Loucy (cell line): Measurements from ENCODE around the gene SLX4IP.

Experiments used
- EZH2phosphoT487 ChIP-seq: fragments of 200-600 bp; IDR thresholded peaks from 2 replicates; pipeline ENCODE4 v1.6.1; 2018; ENCODE audit warnings: antibody characterized with exemption, mild to moderate bottlenecking, moderate library complexity, borderline replicate concordance
- TF ChIP-seq, protein P1 (sequence below): fragments of 200-600 bp; sonication (generic); conservative IDR thresholded peaks from 2 replicates; pipeline ENCODE4 v1.5.1; 2014; ENCODE audit warnings: mild to moderate bottlenecking, antibody characterized with exemption, low read length

DNA sequence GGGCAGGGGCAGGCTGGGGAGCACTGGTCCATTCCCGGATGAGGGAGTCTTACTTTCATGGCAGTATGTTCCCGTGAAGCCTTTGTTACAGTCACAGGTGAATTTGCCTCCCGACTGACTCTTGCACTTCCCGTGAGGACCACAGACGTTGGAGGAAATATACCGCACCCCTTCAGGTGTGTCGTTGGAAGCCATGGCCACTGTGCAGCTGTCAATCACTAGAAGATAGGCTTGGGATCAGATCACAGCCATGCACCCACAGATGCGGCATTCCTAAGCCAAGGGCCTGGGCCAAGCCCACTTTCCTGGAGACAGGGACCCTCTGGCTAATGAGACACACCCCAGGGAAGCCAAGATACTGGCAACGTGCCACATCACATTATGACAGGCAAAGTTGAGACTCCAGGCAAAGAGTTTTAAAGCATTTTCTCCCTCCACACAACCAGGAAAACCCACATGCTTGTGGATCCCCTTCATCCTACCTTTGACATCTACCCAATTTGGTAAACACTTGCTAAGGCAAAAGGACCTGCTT lies 211.8 kb downstream of the SLX4IP start:
- TF ChIP-seq, protein P1, sequence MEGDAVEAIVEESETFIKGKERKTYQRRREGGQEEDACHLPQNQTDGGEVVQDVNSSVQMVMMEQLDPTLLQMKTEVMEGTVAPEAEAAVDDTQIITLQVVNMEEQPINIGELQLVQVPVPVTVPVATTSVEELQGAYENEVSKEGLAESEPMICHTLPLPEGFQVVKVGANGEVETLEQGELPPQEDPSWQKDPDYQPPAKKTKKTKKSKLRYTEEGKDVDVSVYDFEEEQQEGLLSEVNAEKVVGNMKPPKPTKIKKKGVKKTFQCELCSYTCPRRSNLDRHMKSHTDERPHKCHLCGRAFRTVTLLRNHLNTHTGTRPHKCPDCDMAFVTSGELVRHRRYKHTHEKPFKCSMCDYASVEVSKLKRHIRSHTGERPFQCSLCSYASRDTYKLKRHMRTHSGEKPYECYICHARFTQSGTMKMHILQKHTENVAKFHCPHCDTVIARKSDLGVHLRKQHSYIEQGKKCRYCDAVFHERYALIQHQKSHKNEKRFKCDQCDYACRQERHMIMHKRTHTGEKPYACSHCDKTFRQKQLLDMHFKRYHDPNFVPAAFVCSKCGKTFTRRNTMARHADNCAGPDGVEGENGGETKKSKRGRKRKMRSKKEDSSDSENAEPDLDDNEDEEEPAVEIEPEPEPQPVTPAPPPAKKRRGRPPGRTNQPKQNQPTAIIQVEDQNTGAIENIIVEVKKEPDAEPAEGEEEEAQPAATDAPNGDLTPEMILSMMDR, result no peak
- no peak for TF ChIP-seq EZH2phosphoT487
